ENCODE measurements around the gene CADPS2. TPM values are rescaled to one million over a fixed set of nuclear protein-coding genes. Genes with fewer than 3 reads are reported as not detected.

Gene CADPS2
- total RNA-seq, 1 donor from 2014 or later, result 4.4 TPM

DNA sequence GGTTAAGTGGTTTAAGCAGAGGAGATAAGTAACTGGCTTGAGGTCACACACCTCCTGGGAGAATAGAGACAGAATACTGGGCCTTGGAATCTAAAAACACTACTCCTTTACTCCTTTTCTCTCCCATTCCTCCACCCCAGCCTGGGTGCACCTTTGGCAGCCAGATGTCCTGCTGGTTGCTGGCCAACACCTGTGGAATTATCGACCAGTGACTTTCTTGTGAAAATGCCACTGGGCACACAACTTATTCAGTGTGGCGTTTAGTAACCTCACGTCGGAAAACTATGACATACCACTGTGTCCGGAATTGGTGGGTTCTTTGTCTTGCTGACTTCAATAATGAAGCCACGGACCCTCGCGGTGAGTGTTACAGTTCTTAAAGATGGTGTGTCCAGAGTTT is 213.7 kb downstream of the CADPS2 start:
- TF ChIP-seq, protein P1, sequence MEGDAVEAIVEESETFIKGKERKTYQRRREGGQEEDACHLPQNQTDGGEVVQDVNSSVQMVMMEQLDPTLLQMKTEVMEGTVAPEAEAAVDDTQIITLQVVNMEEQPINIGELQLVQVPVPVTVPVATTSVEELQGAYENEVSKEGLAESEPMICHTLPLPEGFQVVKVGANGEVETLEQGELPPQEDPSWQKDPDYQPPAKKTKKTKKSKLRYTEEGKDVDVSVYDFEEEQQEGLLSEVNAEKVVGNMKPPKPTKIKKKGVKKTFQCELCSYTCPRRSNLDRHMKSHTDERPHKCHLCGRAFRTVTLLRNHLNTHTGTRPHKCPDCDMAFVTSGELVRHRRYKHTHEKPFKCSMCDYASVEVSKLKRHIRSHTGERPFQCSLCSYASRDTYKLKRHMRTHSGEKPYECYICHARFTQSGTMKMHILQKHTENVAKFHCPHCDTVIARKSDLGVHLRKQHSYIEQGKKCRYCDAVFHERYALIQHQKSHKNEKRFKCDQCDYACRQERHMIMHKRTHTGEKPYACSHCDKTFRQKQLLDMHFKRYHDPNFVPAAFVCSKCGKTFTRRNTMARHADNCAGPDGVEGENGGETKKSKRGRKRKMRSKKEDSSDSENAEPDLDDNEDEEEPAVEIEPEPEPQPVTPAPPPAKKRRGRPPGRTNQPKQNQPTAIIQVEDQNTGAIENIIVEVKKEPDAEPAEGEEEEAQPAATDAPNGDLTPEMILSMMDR (conservative IDR thresholded peaks at IDR 0.05; ENCODE audit: low read depth, low read length), result no peak
- DNase-seq (ENCODE audit: low read depth), result no peak
- no peak overlapping the region for H3K4me3 ChIP-seq (ENCODE audit: low read depth, low read length)

DNA sequence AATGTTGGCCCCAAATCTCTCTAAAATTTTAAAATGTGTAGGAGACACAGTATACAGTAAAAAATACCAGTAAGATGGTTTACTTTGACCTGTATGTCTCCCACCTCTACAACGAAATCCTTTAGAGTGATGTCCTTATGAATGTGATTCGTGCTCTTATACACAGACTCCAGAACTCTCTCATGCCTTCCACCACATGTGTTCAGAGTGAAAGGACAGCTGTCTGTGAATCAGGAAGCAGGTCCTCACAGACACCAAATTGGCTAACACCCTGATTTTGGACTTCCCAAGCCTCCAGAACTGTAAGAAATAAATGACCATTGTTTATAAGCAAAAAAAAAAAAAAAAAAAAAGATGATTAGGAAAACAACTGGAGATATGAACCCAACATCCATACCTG is 222.5 kb downstream of the CADPS2 start:
- TF ChIP-seq, protein P1 (conservative IDR thresholded peaks at IDR 0.05; ENCODE audit: low read depth, low read length), result no peak
- DNase-seq (ENCODE audit: low read depth), result no peak

DNA sequence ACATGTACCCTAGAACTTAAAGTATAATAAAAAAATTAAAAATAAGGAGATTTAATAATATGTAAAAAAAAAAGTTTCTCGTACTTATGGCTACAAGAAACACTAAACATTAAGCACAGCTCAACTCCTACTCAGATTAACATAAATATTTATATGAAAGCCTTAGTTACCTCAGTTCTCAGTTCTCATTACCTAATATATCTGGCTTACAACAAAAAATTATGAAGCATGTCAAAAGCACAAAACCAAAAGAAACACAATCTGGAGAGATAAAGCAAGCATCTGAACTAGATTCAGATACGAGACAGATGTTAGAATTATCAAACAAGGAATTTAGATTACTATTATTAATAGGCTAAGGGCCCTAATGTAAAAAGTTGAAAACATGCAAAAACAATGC is 227.4 kb downstream of the CADPS2 start:
- no peak for DNase-seq (ENCODE audit: low read depth)
- TF ChIP-seq, protein P1 (conservative IDR thresholded peaks at IDR 0.05; ENCODE audit: low read depth, low read length), result no peak
- no peak overlapping the region for H3K4me3 ChIP-seq (ENCODE audit: low read depth, low read length)

More for the DNA sequence above, 222.5 kb downstream of the CADPS2 start:
- H3K4me3 ChIP-seq (ENCODE audit: low read depth, low read length), result no peak overlapping the region

DNA sequence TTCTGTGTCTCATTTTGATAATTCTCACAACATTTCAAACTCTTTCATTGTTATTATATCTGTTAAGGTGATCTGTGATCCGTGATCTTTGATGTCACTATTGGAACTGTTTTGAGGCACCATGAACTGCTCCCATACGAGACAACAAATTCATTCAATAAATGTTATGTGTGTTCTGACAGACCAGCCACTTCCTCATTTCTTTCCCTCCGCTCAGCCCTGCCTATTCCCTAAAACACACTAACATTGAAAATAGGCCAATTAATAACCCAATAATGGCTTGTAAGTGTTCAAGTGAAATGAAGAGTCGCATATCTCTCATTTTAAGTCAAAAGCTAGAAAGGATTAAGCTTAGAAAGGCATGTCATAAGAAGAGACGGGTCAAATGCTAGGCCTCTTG is 232.6 kb downstream of the CADPS2 start:
- TF ChIP-seq, protein P1 (conservative IDR thresholded peaks at IDR 0.05; ENCODE audit: low read depth, low read length), result no peak
- no peak for DNase-seq (ENCODE audit: low read depth)
- H3K4me3 ChIP-seq (ENCODE audit: low read depth, low read length), result no peak overlapping the region

DNA sequence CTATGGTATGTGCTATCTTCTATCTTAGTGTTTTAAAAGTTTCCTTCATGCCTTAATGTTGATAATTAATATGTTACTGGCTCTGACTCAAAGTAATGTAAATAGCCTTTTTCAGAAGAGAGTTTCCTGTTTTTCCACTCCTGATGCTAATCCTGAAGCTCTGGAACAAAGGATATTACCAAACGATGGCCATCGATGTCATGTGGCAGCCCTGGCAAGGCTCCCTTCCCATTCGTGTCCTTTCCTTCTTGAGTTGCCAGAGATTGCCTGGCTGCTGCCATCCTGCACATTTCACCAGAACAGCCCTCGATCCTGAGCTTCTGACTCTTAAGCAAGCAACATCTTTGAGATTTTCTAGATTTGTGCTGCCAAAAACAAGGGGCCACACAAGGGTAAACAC is 233.4 kb downstream of the CADPS2 start:
- no peak for DNase-seq (ENCODE audit: low read depth)
- H3K4me3 ChIP-seq (ENCODE audit: low read depth, low read length), result no peak overlapping the region
- TF ChIP-seq, protein P1 (conservative IDR thresholded peaks at IDR 0.05; ENCODE audit: low read depth, low read length), result no peak

DNA sequence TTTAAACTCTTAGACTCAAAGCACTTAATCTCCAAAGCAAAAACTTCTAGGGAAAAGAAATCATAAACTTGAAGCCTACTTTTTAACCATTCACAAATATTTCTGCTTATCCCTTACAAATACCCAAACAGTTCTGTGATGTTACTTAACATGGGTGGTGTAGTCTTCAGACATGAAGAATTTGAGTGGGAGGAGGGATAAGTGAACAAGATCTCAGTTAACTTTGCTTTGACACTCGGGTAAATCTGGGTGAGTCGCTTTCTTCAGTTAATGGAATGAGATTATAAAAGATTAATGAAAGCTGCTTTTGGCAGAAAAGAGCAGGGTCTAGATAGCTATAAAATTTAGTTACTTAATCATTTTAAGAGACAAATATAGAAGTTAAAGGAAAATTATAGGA is 234.8 kb downstream of the CADPS2 start:
- DNase-seq (ENCODE audit: low read depth), result no peak
- TF ChIP-seq, protein P1 (conservative IDR thresholded peaks at IDR 0.05; ENCODE audit: low read depth, low read length), result no peak
- H3K4me3 ChIP-seq (ENCODE audit: low read depth, low read length), result no peak overlapping the region

DNA sequence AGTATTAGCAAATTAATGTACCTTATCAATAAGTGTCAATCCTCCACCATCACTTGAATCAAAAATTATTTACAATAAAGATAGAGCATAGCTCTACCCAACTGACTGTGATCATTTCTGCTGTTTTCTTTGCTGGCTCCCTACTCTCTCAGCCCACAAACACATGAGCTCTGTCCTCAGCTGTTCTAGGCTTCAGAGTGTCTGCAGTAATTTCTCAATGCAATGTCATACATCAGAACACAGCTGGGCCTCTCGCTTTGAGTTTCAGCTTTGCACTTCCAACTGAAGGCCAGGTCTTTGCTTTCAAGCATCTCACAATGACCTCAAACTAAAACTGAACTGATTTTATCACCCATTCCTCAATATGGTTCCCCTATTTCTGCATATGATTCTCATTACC is 243.0 kb downstream of the CADPS2 start:
- TF ChIP-seq, protein P1 (conservative IDR thresholded peaks at IDR 0.05; ENCODE audit: low read depth, low read length), result no peak
- H3K4me3 ChIP-seq (ENCODE audit: low read depth, low read length), result no peak overlapping the region
- DNase-seq (ENCODE audit: low read depth), result no peak

All from epithelial cell of proximal tubule (primary cell).